Measurements from ENCODE around the gene SLC25A51. TPM values are rescaled to one million over a fixed set of nuclear protein-coding genes. Genes with fewer than 3 reads are reported as not detected.
"Not testable (repeated sequence)": the region's sequence is repeated elsewhere in the genome, so short reads cannot be mapped to it uniquely, and the experiment has no call there.

The SLC25A51 gene
- total RNA-seq, 6 donors from 2014 or later: 19.4 to 51.4 (median 31.9) TPM

DNA sequence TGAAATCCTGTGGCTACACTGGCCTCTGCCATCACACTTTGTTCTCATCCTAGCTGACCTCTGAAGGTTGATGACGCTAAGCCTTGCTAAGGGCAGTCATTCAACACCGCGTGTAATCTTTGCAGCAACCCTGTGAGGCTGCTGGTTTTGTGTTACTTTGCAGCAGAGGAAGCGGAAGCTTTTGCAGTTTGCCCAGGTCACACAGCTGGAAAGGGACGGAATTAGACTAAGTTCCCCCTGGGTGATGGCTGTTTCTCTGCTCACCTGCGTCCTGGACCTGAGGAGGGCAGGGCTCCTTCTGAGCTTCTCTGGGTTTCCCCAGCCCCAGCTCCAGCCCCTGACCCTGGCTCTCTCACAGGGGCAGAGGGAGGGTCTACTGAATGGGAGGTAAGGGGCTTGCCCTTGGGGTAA is 7.3 kb upstream of the SLC25A51 start:
- whole genome bisulfite sequencing, 2 donors: 56 to 71% methylated on average over 4 to 6 of the region's 6 CpGs
- DNase-seq (no peak), ATAC-seq (ENCODE audit: low FRiP score in 2 of 2) (no peak)
- Histone ChIP-seq H3K27me3 (no peaks in the 10 kb centered on the region), H3K27ac (no peak overlapping the region), H3K4me1 (peaks cover 12 to 28% (median 21%) of the 10 kb centered on the region in 4 donors), H3K9me3 (no peaks in the 10 kb centered on the region), H3K4me3 (no peak overlapping the region), H3K36me3 (no peaks in the 10 kb centered on the region)
- TF ChIP-seq EP300 (IDR thresholded peaks at IDR 0.05): no peak
- TF ChIP-seq CTCF (IDR thresholded peaks at IDR 0.05): no peak
- TF ChIP-seq POLR2A (IDR thresholded peaks at IDR 0.05): no peak
- no peak for TF ChIP-seq POLR2AphosphoS5 (IDR thresholded peaks at IDR 0.05)

DNA sequence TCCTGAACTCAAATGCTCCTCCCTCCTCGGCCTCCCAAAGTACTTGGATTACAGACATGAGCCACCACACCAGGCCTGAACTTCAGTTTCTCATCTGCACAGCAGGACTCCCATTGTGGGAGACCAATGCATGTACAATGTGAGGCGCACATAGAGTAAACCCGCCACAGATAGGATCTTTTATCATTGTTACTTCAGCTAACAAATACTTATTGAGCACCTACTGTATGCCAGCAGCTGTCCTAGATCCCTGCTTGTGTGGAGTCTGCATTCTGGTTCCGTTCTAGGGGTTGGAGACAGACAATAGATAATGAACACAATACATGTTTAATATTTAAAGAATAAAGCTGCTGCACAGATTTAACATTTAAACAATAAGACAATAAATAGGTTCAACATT is 6.3 kb upstream of the SLC25A51 start:
- H3K27ac ChIP-seq: no peak overlapping the region
- no peak for DNase-seq
- no peaks in the 10 kb centered on the region for H3K27me3 ChIP-seq
- ATAC-seq (ENCODE audit: low FRiP score in 2 of 2): no peak
- 91 to 96% methylated on average over 4 of the region's 4 CpGs for WGBS, 2 donors
- H3K9me3 ChIP-seq: no peaks in the 10 kb centered on the region
- H3K4me1 ChIP-seq: peaks cover 9 to 20% (median 17%) of the 10 kb centered on the region in 4 donors
- H3K4me3 ChIP-seq: no peak overlapping the region
- TF ChIP-seq POLR2AphosphoS5 (IDR thresholded peaks at IDR 0.05): no peak
- TF ChIP-seq EP300 (IDR thresholded peaks at IDR 0.05): no peak
- H3K36me3 ChIP-seq: no peaks in the 10 kb centered on the region

GRCh38 chr9:37909836-37910235 is 5.9 kb upstream of the SLC25A51 start:
- peak in 1 of 4 donors; percentile 8 for TF ChIP-seq EP300 (IDR thresholded peaks at IDR 0.05)
- H3K4me3 ChIP-seq; H3K9me3 ChIP-seq; H3K36me3 ChIP-seq; ATAC-seq (ENCODE audit: low FRiP score in 2 of 2); H3K27me3 ChIP-seq: not testable (repeated sequence)
- H3K27ac ChIP-seq: peak overlapping the region in 2 of 4 donors; percentile 71 to 78
- DNase-seq: peak in 1 of 2 donors; percentile 52
- 77 to 82% methylated on average over 2 to 5 of the region's 5 CpGs for whole genome bisulfite sequencing, 2 donors
- H3K4me1 ChIP-seq: peaks cover 9 to 24% (median 17%) of the 10 kb centered on the region in 4 donors

DNA sequence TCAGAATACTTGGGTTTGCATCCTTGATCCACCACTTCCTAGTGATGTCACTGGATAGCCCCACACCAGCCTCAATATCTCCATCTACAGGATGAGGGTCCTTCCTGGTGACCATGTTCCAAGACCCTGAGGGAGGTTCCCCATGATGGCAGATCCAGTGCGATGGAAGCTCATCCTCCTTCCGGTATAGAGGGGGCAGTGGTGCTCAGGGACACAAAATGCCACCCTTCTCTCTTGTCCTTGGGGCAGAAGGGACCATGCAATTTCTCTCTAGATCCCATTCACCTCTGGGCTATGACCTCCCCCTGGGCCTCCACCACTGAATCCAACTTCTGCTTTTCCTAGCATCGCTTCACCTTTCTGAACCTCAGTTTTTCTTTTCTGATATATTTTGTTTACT is 5.4 kb upstream of the SLC25A51 start:
- TF ChIP-seq POLR2A (IDR thresholded peaks at IDR 0.05): no peak
- no peak for TF ChIP-seq CTCF (IDR thresholded peaks at IDR 0.05)
- no peak for TF ChIP-seq POLR2AphosphoS5 (IDR thresholded peaks at IDR 0.05)
- ATAC-seq (ENCODE audit: low FRiP score in 2 of 2) (no peak), DNase-seq (no peak)
- Histone ChIP-seq H3K9me3 (no peaks in the 10 kb centered on the region), H3K4me1 (peaks cover 9 to 30% (median 22%) of the 10 kb centered on the region in 4 donors), H3K36me3 (no peaks in the 10 kb centered on the region), H3K4me3 (no peak overlapping the region), H3K27ac (peak overlapping the region; percentile 53 to 78 (median 71)), H3K27me3 (no peaks in the 10 kb centered on the region)
- WGBS, 2 donors: 87 to 92% methylated on average over 3 of the region's 3 CpGs

DNA sequence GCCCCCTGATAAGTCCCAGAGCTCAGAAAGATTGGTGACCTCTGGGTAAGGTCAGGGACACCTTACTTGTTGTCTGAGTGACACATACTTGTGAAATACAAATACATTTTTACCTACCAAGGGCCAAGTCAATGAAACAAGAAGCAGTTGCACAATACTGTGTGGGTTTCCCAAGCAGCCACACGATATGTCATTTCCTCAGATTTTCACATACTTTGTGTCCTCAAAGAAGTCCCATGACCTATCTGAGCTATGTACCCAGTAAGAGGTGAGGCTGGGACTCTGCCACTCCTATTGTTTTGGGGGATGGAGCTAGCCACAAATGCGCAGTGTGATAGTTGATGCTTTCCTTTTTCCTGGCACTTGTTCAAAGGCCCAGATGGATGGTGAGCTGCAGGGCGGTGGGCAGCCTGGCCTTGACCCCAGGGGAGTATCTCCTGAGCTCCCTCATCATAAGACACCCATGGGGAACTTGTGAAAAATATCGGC is 4.8 kb upstream of the SLC25A51 start:
- no peaks in the 10 kb centered on the region for H3K36me3 ChIP-seq
- TF ChIP-seq POLR2AphosphoS5 (IDR thresholded peaks at IDR 0.05): peak; percentile 77 to 95
- peak in 3 of 4 donors; percentile 71 to 97 (median 80) for TF ChIP-seq EP300 (IDR thresholded peaks at IDR 0.05)
- TF ChIP-seq CTCF (IDR thresholded peaks at IDR 0.05): no peak
- H3K9me3 ChIP-seq: no peaks in the 10 kb centered on the region
- peaks cover 4 to 30% (median 22%) of the 10 kb centered on the region in 4 donors for H3K4me1 ChIP-seq
- 47 to 68% methylated on average over 4 of the region's 4 CpGs for WGBS, 2 donors
- H3K27me3 ChIP-seq: no peaks in the 10 kb centered on the region
- DNase-seq (peak in 1 of 2 donors; percentile 81), ATAC-seq (ENCODE audit: low FRiP score in 2 of 2) (peak; percentile 12 to 84)
- peak overlapping the region; percentile 53 to 78 (median 71) for H3K27ac ChIP-seq
- H3K4me3 ChIP-seq: no peak overlapping the region

DNA sequence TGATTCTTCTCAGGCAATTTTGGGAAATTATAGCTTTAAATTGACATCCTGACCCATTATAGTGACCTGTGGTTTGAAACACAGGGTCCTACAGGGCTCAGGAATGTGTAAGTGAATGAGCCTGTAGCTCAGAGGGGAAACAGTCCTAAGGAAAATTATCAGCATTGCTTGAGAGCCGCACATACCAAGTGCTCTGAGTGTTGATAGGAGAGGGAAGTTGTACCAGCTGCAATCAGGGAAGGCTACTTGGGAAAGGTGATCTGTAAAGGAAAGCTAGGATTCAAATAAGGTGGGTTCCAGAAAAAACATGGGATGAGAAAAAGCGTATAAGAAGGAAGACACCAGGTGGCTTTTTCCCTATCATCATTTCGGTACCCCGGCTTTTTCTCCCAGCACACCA is 4.4 kb upstream of the SLC25A51 start:
- ATAC-seq (ENCODE audit: low FRiP score in 2 of 2) (no peak), DNase-seq (peak in 1 of 2 donors; percentile 44)
- Histone ChIP-seq H3K27ac (peak overlapping the region; percentile 23 to 78 (median 56)), H3K36me3 (no peaks in the 10 kb centered on the region), H3K4me1 (peaks cover 3 to 31% (median 21%) of the 10 kb centered on the region in 4 donors), H3K9me3 (no peaks in the 10 kb centered on the region), H3K4me3 (no peak overlapping the region), H3K27me3 (no peaks in the 10 kb centered on the region)
- TF ChIP-seq POLR2A (IDR thresholded peaks at IDR 0.05): no peak
- no peak for TF ChIP-seq EP300 (IDR thresholded peaks at IDR 0.05)
- no peak for TF ChIP-seq POLR2AphosphoS5 (IDR thresholded peaks at IDR 0.05)
- TF ChIP-seq CTCF (IDR thresholded peaks at IDR 0.05): no peak
- WGBS, 2 donors: 56 to 67% methylated on average over 4 of the region's 4 CpGs

All from upper lobe of left lung (tissue), 6 donors.